Neural progenitor cell (in vitro differentiated cells): Measurements from ENCODE around the gene C17orf50.

Experiments
- CTCF ChIP-seq: fragments of 200-600 bp; sonication (generic); IDR thresholded peaks from 2 replicates; pipeline ENCODE4 v1.5.1; 2017; ENCODE audit warnings: antibody characterized with exemption, mild to moderate bottlenecking
- EZH2phosphoT487 ChIP-seq: fragments of 200-600 bp; sonication (generic); IDR thresholded peaks from 2 replicates; pipeline ENCODE4 v1.6.1; 2017; ENCODE audit warnings: antibody characterized with exemption

GRCh38 chr17:35734396-35734795, 26.3 kb upstream of the C17orf50 start:
- TF ChIP-seq CTCF (no peak), EZH2phosphoT487 (no peak)
